T follicular helper cell (primary cell): ENCODE results near the gene NAP1L1.

Experiments
- DNase-seq: peaks from one replicate; pipeline ENCODE4 v3.0.0-alpha.2; 2020; ENCODE audit warnings: low read depth

The NAP1L1 gene

DNA sequence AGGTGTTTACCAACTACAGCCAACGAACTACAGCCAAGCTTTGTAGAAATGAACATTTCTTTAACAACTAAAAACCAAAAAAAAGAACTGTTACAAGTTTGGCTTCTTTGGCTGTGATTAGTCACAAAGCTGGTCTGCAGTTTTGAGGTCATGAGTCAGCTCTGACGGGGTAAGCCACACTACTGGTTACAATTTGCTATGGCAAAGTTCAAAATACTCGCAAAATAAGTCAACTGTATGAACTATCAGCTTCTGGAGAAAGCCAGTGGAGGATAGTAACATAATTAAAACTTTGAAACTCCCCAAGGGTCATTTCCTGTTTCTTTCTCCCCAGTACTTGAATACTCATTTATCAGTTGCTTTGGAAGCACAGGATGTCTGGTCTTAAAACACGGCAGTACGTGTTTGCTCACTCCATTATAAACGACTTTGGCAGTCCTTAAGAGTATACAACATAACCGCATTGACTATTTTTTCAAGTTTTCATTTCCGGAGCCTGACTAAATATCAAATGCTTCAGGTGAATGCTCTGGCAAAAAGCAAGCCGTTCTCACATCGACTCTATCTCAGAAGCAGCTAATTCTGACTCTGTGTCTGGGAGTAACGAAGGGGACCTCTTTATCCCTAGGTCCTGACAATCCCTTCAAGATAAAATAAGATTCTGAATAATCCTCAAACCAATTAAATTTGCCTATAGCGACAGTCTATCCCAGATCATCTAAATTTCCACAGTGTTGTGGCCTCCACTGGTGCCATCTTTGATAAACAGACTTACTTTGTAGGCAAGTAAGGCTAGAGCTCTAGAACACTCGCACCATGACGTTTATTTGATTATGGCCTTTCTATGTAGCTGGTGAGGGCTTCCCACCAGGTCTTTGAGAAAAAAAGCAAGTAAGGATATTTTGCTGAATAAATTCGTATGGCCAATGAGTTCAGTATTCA is 63.5 kb downstream of the NAP1L1 start:
- peak; percentile 49 for DNase-seq

DNA sequence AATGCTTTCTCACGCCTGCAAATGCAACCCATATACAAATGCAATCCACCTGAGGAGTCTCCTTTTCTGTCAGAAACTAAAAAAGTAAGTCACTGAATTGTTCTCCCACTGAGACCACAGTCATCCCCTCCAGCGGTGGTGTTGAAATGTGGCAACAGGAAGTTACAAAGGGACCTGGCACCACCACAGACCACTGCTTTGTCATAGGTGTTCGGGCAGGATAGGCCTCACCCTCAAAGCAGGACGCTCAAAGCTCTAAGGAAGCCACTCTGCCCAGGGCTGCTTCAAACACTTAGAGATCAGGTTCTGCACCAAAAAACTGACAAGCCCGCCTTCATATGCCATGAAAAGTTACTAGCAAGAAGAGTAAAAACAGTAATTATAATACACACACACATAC is 64.2 kb downstream of the NAP1L1 start:
- peak; percentile 9 for DNase-seq

DNA sequence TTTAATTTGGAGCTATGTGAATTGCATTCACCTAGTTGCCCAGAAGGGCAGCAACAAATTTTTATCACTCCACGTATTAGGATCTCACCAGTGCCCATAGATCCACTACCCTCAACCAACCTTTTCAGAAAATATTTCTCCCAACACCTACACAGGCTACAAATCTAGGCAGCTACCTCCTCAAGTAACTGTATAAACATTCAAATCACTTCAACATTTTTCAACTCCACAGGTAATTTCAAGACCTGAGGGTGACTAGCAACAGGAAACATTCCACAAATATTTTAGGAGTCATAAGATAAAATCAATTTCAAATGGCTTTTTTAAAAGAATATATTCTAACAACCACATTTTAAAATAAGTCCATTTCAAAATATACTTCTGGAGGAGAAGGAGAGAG is 65.8 kb downstream of the NAP1L1 start:
- no peak for DNase-seq

DNA sequence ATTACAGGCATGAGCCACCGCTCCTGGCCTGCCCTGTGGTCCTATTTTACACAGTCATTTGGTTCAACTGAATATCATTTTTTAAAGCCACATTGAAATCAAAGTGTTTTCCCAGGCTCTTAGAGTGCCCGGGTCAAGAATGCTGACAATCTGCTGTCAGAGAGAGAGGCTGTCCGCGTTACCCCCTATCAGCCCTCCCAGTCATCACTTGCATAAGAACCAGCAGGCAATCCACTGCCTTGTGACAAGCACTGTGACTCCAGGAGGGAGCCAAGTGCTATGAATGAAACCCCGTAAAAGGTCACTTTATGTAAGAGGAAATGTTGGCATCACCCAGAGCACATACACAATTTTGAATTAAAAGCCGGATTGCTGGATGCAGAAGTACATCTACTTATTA is 66.4 kb downstream of the NAP1L1 start:
- DNase-seq: no peak

DNA sequence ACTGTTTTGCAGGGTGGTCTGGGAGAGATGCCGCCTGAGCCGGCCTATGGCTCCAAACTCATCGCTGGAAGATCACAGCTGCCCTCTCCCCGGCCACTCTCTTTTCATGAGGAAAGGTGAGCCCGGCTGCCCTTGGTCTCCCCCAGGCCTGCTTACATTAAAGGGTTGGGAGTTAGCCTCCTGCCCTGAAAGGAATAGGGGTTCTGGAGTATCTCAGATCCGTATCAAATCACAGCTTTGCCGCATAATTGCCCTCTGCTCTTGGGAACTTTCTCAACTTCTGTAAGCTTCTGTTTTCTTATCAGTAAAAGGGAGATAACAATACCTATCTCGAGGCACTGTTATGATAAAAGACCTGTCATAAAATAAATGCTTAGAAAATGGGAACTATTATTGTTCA is 70.5 kb downstream of the NAP1L1 start:
- no peak for DNase-seq

DNA sequence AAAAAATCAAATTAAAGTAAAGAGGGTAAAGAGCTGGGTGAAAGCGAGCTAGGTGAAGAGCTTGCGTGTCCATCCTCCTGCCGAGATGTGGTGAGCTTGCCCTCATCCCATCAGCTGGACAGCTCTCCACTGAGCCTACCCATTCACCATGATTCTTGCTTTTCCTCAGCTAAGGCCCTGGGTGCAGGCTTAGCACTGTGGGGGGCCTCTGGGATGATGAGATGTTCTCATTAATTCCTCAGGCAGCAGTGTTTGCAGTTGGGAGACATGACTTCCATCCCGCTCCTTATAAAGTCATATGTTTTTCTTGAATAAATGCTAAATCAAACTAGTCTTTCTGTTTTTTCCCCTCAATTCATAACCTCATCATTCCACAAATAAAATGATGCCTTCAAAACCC is 70.9 kb downstream of the NAP1L1 start:
- no peak for DNase-seq

DNA sequence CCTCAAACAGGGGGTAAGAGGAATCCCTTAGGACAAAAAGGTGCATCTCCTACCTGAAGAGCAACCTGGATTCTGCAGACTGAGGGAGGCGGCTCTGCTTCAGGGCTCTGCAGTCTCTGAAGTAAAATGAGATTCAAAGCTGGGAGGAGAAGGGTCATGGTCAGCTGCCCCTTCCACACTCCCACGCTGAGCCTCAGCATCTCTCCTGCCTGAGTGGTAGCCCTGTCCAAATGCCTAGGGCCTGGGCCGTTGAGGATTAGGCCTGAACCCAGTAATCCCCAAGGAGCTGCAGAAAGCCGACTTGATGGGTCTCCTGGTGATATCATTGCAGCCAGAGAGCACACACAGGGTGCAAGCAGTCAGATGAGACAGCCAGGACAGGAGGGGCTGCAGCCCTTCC is 71.8 kb downstream of the NAP1L1 start:
- DNase-seq: no peak

DNA sequence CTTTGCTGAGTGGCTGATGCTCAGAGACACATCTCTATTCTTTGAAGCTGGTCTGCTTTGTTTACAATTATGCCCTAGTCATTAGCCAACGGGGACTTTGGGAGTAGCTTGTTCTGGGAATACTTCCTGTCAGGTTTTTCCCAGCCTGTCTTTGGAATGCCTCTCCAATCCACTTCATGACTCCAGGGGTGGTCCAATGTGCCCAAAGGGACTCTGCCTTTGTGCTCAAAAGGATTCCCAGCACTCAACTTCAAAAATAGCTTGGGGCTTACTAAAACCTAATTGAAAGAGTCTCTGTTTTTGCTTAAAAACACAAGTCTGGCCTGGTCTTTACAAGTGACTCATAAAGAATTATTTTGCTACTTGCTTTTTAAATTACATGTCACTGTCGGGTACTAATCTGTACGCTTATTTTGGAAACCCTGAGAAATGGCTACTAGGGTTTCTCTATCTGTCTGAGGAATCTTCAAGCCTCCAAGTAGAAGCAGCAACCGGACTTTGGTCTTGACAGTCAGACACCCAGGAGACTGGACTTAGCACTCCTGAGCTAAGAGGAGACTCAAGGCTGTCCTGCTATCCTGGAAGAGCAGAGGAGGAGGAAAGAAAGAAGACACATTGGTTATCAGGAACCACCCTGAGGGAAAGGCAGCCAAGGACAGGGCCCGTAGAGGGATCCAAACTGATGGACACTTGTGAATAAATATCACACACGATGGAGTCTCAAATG is 73.6 kb downstream of the NAP1L1 start:
- no peak for DNase-seq

DNA sequence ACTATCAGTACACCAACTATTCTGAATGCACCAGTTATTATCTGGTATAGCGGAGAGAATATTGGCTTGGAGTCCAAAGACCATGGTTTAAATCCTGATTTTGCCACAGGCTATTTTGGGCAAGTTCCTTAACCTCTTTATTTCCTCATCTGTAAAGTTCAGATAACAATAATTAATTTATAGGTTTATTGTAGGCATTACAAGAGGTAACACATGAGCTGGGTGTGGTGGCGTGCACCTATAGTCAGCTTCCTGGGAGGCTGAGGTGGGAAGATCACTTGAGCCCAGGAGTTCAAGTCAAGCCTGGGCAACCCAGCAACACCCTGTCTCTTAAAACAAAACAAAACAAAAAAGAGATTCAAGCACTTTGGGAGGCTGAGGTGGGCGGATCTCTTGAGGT is 76.1 kb downstream of the NAP1L1 start:
- DNase-seq: no peak

DNA sequence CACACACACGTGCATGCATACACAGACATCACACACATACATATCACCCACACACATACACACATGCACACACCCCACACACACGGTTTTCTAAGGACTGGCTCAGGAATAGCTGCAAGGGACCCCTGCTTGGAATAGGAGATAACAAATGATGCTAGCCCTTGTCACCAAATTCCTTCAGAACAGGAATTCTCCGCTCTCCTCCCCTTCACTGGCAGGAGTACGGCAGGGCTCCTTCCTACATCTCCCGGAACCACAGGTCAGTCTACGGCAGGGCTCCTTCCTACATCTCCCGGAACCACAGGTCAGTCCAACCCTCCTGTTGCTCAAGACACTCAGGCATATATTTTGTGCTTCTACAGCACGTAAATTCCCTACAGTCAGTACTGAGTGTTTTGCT is 76.8 kb downstream of the NAP1L1 start:
- no peak for DNase-seq

DNA sequence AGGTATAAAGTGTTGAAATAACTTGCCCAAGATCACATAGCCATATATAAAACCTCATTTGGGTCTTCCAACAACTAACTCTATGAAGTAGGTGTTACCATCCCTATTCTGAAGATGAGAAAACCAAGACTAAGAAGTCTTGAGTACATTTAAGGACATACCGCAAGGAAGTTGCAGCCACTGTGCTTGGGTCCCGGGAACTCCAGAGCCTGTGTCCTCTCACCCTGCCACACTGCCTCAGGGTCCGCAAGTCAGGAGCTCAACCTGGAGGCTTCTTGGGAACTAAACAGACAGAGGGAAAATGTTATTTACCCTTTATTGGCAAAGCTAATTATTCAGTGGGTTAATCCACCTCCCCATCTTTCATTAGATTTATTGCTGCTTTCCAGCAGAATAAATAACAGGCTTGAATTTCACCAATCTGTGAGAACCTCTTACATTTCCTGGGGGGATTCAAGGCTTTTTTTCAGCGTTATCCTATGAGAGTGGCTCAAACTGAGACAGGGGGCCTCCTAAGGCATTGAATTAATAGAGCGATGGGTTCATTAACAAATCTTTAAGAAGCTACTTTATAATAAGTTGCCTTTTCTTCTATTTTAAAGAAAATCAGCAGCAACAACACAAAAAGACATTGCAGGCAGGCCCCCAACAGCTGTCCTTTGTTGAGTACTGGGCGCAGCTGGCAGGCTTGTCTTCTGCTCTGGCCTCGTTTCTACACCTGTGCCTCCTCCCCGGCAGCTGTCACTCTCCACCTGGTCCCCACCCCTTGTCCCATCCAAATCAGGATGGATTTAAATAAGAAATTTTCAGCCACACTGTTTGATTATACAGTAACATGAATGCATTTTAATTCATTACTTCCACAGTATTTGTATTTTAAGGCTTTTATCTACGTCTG is 78.2 kb downstream of the NAP1L1 start:
- DNase-seq: no peak

DNA sequence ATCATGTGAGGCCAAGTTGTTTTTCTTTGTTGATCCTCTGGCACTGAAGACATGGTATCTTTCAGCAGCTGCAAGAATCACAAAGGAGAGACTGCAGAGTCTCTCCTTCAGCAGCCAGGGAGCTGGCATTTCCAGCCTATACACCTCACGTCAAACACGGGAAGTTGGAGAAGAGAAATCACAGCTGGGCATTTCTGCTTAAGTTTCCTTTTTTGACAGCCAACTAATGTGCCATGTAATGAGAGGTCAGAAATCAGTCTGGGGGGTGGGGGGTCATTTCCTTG is 81.2 kb downstream of the NAP1L1 start:
- no peak for DNase-seq

DNA sequence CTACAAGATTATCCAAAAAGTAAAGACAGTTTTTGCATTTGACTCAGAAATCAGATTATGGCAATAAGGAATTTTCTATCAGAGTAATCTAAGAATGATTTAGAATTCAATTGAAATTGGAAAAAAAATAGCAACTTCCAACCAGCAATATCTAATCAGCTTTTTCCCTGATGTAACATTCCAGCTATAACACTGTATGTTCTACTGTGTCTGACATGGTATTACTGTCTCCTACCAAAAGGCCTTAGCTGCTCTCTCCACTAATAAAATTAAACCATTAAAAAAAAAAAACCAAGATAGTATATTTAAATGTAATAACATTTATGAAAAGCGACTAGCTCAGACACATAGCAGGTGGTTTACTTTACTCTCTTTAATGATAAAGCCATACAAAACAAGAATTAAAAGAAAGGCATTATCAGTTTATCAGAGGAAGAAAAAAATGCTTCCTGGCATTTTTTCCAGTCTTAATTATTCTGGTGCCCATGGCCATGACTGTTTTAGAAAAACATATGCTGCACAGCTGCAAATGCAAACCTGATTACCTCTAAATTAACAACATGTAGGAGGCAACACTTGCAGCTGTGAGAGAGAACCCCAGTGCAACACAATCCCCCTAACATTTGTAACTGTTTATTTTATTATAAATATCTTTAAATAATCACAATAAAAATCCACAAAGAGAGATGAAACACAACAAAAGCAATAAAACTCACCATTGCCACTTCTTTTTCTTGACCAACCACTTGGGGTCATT is 81.7 kb downstream of the NAP1L1 start:
- no peak for DNase-seq

DNA sequence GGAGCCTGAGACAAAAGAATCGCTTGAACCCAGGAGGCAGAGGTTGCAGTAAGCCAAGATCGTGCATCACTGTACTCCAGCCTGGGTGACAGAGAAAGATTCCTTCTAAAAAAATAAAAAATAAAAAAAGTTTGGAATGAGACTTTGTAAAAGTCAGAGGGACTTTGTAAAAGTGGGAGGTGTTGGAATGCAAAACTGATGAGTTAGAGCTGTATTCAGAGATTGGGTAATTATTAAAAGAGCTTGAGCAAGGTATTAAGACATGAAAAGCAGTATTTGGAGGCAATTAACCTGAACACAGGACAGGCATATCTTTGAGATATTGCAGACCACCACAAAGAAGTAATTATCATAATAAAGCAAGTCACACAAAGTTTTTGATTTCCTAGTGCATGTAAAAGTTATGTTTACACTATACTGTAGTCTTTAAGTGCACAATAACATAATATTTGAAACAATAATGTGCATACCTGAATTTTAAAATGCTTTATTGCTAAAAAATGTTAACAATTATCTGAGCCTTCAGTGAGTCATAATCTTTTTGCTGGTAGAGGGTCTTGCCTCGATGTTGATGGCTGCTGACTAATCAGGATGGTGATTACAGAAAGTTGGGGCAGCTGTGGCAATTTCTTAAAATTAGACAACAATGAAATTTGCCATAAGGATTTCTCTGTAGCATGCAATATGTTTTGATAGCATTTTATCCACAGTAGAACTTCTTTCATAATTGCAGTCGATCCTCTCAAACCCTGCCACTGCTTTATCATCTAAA is 86.0 kb downstream of the NAP1L1 start:
- no peak for DNase-seq

DNA sequence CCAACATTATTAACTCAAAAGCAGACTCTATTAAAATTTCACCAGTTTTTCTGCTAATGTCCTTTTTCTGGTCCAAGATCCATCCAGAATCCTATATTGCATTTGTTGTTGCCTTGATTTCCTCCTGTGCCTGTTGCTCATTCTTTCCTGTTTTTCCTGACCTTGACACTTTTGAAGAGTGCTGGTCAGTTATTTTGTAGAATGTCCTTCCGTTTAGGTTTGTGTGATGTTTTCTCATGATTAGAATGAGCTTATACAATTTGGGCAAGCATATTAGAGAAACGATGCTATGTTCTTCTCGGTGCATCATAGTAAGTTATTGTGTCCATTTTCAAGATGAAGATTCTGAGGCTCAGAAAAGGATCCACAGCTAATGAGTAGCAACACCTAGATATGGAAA is 86.8 kb downstream of the NAP1L1 start:
- DNase-seq: no peak

DNA sequence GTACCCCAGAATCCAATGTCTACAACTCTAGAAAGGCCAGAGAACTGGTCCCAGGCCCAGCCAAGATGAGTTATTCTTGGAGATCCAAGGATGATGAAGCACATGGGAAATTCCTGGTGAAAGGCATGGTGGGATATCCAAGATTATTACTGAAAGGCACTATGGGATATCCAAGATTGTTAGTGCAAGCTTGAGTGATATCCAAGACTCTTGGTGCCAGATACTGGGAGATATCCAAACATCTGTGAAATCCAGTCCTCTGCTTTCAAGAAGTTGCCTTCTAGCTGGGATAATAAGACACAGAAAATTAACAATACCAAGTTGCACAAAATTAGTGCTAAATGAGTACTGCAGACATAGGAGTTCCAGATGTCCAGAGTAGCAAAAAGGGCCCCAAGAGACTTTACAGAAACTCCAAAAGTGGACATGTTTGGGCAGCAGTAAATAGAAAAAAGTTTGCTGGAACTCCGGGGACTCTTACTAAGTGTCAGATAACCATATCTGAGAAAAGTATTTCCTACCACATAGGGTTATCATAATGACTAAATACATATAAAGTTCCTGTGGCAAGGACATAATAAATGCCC is 87.5 kb downstream of the NAP1L1 start:
- no peak for DNase-seq

DNA sequence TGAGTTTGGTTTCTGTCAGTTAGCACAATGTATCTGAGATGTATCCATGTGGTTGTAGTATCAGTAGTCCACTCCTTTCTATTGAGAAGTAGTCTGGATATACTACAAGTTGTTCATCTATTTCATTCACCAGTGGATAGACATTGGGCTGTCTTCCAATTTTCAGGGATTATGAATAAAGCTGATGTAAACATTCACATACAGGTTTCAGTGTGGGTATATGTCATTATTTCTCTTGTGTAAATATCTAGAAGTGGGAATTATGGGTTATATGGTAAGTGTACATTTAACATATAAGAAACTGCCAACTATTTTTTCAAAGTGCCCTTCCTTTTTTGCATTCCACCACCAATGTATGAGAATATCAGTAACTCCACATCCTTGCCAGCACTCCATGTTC is 88.8 kb downstream of the NAP1L1 start:
- no peak for DNase-seq

DNA sequence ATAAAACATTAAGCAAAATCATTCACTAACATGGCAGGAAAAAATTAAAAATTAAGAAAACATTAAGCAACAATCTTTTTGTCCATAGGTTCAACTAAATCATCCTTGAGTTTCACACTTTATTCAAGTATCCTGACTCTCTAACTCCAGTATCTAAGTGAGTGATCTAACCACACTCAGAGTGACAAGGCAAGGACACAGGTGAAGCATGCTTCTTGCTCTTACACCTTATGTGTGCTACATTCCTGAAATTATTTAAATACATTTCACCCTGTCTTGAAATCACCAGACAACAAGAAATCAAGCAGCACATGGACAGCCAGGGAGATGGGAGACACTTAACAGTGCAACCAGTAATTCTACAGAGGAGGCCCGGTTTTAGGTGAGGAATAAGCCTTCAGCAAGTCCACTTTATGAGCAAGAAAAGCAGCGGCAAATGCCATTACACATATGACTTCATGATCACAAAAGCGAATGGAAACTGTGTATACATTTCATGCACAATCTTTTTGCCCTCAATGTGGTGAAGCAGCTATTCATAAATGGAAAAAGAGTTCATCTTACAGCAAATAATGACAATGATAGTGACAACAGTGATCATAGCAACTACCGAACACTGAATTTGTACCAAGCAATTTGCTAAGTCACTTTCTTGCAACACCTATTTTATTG is 90.3 kb downstream of the NAP1L1 start:
- no peak for DNase-seq

DNA sequence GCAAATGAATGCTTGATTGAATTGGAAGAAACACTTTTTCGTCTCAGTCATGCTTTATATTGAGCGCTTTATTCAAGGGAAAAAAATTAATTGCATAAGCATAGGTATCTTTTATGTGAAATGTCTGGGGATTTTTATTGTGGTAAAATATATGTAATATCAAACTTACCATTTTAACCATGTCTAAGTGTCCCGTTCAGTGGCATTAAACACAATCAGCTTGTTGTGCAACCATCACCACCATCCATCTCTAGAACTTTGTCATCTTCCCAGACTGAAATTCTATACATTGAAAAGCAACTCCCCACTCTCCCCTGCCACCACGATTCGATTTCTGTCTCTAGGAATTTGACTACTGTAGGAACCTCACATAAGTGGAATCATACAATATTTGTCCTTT is 92.7 kb downstream of the NAP1L1 start:
- DNase-seq: no peak
